Astrocyte of the hippocampus (primary cell): ENCODE measurements around the gene UBAC2.
A peak's percentile ranks its signal among the peaks of the same experiment; 100 is the strongest.

Source experiments
- DNase-seq: peaks from one replicate; pipeline ENCODE4 v3.0.0; 2011; ENCODE audit warnings: low read depth, low spot score

The UBAC2 gene

DNA sequence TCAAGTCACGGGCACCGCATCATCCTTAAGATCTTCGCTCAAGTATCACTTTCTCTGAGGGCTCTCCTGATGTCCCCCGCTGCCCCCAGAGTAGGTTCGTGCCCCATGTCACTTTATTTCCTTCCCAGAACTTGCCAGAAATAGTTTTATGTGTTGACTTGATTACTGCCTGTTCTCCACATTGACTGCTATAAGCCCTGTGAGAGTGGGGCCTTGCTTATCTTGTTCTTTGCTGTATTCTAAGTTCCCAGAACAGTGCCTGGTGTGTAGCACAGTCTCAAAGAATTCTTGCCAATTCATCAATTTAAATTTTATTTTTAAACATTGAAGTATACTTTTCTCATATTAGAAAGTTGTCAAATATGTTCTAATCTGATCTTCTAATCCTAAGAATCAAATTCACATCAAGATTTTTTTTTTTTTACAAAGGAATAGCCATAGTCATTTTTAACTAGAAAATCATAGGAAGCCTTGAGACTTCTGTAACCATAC, 138.6 kb downstream of the UBAC2 start:
- no peak for DNase-seq

- DNase-seq = no peak
Observed at GRCh38 chr13:99339736-99340397, 139.2 kb downstream of the UBAC2 start.

DNA sequence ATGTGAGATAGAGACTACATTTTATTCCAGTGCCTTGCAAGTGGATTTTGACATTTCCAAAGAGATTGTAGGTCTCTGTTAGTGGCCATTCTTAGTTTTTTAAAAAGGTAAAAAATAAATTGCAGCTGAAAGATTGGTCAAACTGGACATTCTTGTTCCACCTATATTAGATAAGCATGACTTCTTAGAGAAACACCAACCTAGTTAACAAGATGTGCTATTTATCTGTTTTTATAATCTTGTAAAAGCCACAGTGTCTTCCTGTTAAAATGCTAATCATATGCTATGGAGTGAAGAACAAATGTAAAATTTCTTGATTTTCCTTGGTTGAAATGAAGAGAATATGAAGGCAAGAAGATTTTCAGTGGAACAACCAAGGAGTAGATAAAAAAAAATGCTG, 140.0 kb downstream of the UBAC2 start:
- DNase-seq = no peak

DNA sequence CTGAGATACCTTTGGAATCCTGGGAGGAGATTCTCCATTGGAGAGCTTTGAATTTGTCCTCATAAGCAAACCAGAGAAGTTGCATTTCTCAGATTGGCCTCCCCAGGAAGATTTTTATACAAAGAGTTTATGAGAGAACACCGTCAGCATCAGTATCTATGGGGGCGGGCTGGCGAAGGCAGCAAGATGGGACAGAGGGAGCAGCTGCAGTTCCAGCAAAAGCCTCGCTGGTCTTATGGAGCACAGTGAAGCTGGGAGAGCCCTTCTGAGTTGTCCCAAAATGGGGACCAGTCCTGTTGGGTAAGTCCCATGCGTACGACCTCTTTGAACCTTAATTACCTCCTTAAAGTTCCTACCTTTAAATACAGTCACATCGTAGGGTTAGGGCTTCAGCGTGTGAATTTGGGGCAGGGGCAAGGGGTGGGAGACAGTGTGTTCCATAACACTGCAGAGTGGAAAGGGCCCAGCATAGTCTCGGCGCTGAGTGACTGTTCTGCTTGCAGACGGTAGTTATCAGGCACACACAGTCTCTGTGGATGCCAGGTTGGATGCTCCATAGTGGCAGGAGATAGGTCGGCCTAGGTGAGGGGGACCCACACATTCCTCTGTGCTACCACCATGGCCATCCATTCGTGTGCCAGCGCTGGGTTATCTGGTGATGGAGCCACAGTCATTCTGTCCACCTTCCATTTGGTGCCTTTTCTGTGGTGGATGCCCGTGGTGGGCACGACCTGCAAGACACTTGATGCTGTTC, 141.5 kb downstream of the UBAC2 start:
- no peak for DNase-seq

DNA sequence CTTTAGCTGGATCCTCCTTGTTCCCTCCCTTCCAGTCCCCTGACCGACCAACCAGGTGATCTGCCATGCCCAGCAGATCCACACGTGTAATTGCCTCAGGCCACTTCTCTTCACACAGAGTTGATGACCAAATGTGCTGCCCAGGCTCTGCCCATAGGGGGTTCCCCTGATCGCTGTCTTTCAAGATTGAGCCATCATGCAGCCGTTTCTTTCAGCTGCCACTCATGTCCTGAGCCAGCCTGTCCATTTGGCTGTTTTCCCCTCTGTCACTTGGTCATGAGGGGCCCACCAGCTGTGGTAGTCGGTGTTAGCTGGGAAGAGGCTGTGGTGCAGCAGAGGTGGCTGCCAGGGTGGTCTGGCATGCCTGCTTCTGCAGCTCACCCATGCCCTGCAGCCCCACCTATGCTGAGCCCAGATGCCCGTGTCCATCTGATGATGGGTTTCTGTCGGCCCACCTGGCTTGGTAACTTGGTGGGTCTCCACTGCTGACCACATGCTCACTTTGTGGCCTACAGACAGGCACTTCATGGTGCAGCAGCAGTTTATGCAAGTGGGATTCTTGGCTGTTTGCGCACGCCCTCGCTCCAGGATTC, 142.2 kb downstream of the UBAC2 start:
- DNase-seq = no peak

DNA sequence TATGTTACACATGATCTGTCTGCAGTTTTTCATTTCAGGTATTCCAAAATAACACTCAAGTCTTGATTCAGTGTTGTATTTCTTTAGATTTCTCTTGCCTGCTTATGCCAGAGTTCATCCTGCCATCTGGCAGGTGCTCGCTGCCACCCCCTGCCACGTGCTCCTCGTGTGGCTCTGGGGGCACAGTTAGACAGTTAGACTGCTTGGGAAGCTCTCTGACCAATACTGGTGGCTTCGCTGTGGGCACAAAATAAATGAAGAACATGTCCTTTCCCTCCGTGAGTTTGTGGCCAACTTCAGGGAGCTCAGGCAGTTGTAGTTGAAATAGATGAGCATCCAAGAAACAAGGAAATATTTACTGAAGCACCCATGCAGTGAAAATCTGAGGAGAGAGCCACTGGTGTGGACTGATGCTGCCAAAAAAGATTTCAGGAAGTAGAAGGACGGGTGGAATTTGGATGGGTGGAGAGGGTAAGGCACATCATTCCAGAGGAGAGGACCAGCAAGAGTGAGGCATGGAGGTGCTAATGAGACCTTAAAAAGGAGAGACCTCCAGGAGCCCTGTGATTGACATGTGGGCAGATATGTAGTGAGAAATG, 144.1 kb downstream of the UBAC2 start:
- DNase-seq = no peak

DNA sequence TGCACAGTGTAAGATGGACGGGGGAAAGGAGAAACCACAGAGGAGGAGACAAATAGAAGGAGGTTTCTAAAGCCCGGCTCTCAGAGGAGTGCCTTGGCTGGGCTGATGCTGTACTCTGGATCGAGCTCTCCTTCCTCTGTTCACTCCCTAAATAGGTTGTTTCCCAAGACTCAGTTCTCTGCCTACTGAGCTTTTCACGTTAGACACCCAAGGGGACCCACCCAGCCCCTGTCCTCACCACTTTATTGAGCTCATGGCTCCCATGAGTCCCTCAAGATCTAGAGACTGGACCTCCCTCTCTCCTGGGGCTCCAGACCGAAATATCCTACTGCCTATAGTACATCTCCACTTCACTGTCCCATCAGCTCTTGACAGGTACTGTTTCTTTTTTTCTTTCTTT, 144.7 kb downstream of the UBAC2 start:
- DNase-seq = no peak

GRCh38 chr13:99346335-99347042, 145.8 kb downstream of the UBAC2 start:
- no peak for DNase-seq

GRCh38 chr13:99347335-99347878, 146.8 kb downstream of the UBAC2 start:
- no peak for DNase-seq

DNA sequence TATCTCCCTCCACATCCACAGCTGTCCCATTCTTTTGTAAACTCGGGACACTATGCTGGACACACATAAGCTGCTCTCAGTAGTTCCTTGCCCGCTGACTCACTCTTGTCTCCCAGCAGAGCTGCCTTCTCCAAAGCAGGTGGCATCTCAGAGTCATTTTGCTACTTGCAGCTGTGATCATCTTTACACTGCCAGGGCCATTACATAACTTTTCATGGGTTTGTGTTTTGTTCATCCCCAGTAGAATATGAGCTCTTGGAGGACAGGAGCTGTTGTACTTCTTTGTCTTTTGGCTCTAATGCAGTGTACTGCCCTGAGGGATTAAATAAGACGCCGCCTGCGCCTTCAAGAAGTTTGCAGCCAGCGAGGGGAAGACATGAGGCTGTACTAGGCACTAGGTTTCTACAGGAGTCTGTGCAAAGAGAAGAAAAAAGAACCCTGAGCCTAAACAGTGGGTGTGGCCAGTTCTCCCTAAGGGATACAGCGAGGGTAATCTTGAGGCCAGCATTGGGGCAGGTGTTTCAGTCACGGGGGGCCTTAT, 147.3 kb downstream of the UBAC2 start:
- DNase-seq = no peak

- DNase-seq = no peak
Observed at GRCh38 chr13:99350191-99350590, 149.5 kb downstream of the UBAC2 start.

DNA sequence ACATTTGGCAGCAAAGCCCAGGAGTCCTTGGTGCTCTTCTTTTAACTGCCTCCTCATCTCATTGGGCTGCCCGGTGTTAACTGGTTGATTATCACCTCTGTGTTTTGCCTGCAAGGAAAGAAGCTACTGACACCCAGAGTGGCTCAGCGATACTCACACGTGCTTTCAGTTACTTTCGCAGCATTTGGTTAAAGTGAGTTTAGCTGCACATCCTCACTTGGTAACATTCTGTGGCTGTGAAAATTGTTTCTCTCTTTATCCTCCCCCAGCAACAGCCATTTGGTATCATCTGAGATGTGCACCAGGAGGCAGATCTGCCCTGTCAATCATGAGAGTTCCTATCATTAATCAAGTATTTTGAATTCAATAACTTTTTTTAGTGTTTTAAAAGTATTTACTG, 151.1 kb downstream of the UBAC2 start:
- no peak for DNase-seq

DNA sequence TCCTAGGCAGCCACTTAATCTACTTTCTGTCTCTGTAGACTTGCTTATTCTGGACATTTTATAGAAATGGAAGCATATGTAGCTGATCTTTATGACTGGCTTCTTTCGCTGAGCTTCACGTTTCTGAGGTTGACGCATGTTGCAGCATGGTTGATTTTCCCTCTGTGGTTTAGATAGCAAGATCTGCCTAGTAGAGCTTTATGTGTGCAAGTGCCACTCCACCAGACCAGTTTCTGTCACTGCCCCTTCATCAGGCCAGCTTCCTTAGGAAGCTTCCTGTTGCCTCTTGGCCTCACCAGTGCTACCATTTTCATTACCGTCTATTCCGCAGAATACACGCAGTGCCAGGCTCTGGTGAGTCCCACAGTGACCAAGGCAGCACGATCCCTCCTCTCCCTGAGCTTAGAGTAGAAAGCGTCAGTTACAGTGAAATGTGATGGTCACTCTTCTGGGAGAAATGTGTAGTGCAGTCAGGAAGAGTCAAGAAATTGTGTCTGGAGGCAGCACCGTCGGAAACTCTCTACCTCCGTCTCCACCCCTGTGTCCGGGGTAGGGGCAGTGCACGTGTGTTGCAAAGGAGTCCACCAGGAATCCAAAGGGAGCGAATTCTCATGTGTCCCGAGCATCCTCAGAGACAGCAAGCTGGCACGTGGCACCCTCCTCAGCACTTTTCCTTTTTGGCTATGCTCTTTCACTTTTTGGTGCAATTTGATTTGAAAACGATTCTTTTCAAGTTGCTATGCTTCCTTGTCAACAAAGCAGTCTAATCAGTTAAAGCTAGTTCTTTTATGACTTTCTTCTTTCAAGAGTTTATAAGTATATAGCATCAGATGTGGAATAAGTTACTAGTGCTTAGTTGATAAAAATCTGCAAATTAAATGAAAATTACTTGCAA, 151.9 kb downstream of the UBAC2 start:
- DNase-seq = no peak

- DNase-seq = no peak
Observed at GRCh38 chr13:99353246-99353600, 152.6 kb downstream of the UBAC2 start.

DNA sequence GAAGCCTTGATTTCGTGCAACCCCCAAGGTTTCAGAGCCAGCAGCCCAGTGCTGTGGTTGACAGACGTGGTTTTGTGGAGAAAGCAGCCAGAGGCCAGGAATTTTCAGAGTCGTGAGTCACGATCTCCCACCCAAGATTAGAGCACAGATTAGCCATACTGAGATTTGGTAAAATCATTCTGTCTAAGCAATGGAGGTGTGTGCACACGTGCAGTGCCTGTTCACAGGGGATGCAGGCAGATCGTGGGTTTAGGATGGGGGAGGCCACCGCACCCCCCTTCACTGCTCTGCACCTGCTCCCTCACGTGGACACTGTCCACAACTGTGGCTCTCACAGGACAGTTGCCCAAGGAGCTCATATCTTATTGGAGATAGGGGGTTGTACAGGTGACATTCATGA, 153.2 kb downstream of the UBAC2 start:
- DNase-seq = peak; percentile 68

- no peak for DNase-seq
Observed at GRCh38 chr13:99354371-99354951, 153.8 kb downstream of the UBAC2 start.

DNA sequence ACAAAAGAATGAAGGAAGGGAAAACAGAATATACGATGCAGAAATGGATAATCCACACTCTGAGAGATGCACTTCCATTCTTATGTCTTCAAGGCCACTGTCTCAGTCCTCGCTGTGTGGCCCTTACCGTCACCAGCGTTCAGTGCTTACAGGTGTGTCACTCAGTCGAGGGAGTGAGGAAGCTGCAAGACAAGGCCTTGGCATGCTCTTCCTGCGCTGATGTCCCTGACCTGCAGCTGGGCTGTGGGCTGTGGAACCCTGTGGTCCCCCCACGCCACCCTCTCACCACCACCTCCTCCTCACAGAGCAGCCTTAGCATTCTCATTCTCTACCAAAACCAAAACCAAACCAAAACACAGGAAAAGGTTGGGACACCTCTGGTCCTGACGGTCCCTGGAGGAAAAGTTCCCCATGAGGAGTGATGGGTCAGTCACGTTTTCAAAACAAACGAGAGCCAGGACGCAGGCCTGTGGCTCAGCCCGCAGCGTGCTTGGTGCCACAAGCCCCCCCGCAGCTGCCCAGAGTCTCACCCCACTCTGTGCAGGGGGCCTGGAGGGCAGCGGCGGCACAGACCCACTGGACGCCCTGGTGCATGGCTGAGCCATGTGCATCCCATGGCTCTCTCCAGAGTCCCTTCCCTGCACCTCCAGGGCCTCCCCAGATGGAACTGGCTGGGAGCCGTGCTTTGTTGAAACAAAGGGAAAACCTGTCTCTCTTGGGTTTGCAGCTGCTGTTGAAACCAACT, 154.8 kb downstream of the UBAC2 start:
- no peak for DNase-seq

DNA sequence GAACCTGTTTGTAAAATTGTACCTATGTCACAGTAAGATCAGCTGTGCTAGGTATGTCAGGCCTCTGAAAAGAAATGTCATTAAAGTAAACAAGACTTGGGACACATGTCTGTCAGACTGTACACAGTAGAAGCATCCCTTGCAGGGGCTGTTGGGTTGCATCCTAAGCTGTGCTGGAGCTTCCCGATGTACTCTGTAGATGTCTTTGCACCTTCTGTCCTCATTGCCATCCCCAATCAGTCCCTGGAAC, 155.3 kb downstream of the UBAC2 start:
- no peak for DNase-seq

- peak; percentile 88 for DNase-seq
Observed at GRCh38 chr13:99356262-99357091, 155.8 kb downstream of the UBAC2 start.
